Adrenal gland (tissue), 12 donors: ENCODE results near the gene TMEM231. TPM values are rescaled to one million over a fixed set of nuclear protein-coding genes. Genes with fewer than 3 reads are reported as not detected.
A peak's percentile ranks its signal among the peaks of the same experiment; 100 is the strongest.
"Not testable (repeated sequence)": the region's sequence is repeated elsewhere in the genome, so short reads cannot be mapped to it uniquely, and the experiment has no call there.

ENCODE experiments used
- DNase-seq, 7 donors: peaks; one replicate each; pipeline ENCODE4 v3.0.0-alpha.2; 2019 to 2020
- H3K27ac ChIP-seq, 5 donors: fragments of 200-600 bp; sonication (generic) in 4 of 5; 1 replicate in 3 of 5; 2 replicates in 2 of 5; pipeline versions ENCODE4 v1.5.1 to v1.8.0; 2016 to 2020; ENCODE audit warnings: mild to moderate bottlenecking in 1 of 5
- H3K27me3 ChIP-seq: fragments of 200-600 bp; 2 replicates; pipeline ENCODE4 v1.8.0; 2021
- H3K36me3 ChIP-seq, 2 donors: fragments of 200-600 bp; replicated peaks in 1 of 2; 1 replicate in 1 of 2; 2 replicates in 1 of 2; pipeline versions ENCODE4 v1.5.1 to v1.8.0; 2018 to 2022
- H3K4me1 ChIP-seq, 2 donors: fragments of 200-600 bp; replicated peaks in 1 of 2; 1 replicate in 1 of 2; 2 replicates in 1 of 2; pipeline versions ENCODE4 v1.5.1 to v1.8.0; 2018 to 2021
- H3K4me3 ChIP-seq, 4 donors: fragments of 200-600 bp; sonication (generic) in 3 of 4; one replicate each; pipeline ENCODE4 v1.5.1; 2016 to 2018
- H3K9me3 ChIP-seq, 3 donors: fragments of 200-600 bp; sonication (generic) in 1 of 3; replicated peaks in 1 of 3; 1 replicate in 2 of 3; 2 replicates in 1 of 3; pipeline versions ENCODE4 v1.5.1 to v1.8.0; 2016 to 2021
- CTCF ChIP-seq, 6 experiments: fragments of 450-650 bp in 4 of 6; fragments of 200-600 bp in 2 of 6; sonication (generic) in 1 of 6; IDR thresholded peaks; 1 replicate in 5 of 6; 2 replicates in 1 of 6; pipeline versions ENCODE4 v1.5.1 to v1.8.0; 2016 to 2021; ENCODE audit warnings: antibody characterized with exemption in 6 of 6, mild to moderate bottlenecking in 2 of 6, moderate library complexity in 1 of 6
- POLR2A ChIP-seq, 2 donors: fragments of 450-650 bp; IDR thresholded peaks; one replicate each; pipeline ENCODE4 v1.6.1; 2017; ENCODE audit warnings: antibody characterized with exemption in 2 of 2, mild to moderate bottlenecking in 2 of 2, moderate library complexity in 1 of 2
- WGBS, 4 donors: extraction: QIAGEN DNeasy Blood & Tissue Kit in 2 of 4; methylation state at CpG; one replicate each; pipeline versions ENCODE4 v1.1.5 to v1.1.7; 2013 to 2017; 5-methylcytosine and 5-hydroxymethylcytosine counted together
- intact Hi-C, 2 donors: fragments of 100-400 bp; cut with DNase I; formaldehyde crosslinking; loops; one replicate each; pipeline versions ENCODE4 v1.14.1 to v1.15.0; 2022 to 2023
- polyA plus RNA-seq, 3 donors: library from polyadenylated mRNA; stranded (reverse); fragments of 200-250 nt in 2 of 3; fragments of 350-450 nt in 1 of 3; fragmentation: Illumina TruSeq in 1 of 3; extraction: RNeasy Lipid Tissue Mini Kit (QIAGEN cat#74804) in 1 of 3; gene quantifications; one replicate each; pipeline ENCODE4 v1.2.3, GENCODE V29; 2013 to 2014
- total RNA-seq, 9 donors: library from RNA; depleted of rRNA in 4 of 9; stranded (reverse); fragments of >200 nt in 4 of 9; fragments of 120-200 nt in 1 of 9; fragmentation: NEBNext Ultra II Directional in 1 of 9; extraction: Animal tissue kit (Norgen Biotek cat#: 25700) in 1 of 9; gene quantifications; one replicate each; pipeline versions ENCODE4 v1.1.0 to v1.2.4, GENCODE V29; 2013 to 2023
- donor health status: healthy with polysubstance abuse.
- donor health status: Bipolar disorder and iron deficiency.
- donor health status: DM: yes; HTN: yes; CAD: no.
- donor health status: DM: no; HTN: no; CAD: no.
- donor health status: DM: no; HTN: no; CAD: no.
- donor health status: DM: yes; HTN: yes; CAD: no.

The TMEM231 gene
- total and polyA plus RNA-seq, 12 donors = 2.8 to 13.4 (median 7.9) TPM

- Histone ChIP-seq H3K9me3 (no peaks in the 10 kb centered on the region), H3K4me1 (peaks cover 14 to 25% of the 10 kb centered on the region in 2 donors), H3K27me3 (no peaks in the 10 kb centered on the region), H3K27ac (no peak overlapping the region), H3K36me3 (no peaks in the 10 kb centered on the region), H3K4me3 (no peak overlapping the region)
- intact Hi-C loops = no loop called here
- TF ChIP-seq CTCF (IDR thresholded peaks at IDR 0.05) (no peak), POLR2A (IDR thresholded peaks at IDR 0.05) (no peak)
- no peak for DNase-seq
- 68 to 76% (median 72%) methylated on average over 5 of the region's 5 CpGs for WGBS, 4 donors
These were observed 54.7 kb downstream of the TMEM231 start for GRCh38 chr16:75501359-75501758.

- H3K4me3 ChIP-seq, H3K27me3 ChIP-seq, H3K9me3 ChIP-seq, intact Hi-C loops, H3K36me3 ChIP-seq: not testable (repeated sequence)
- peaks cover 14 to 37% of the 10 kb centered on the region in 2 donors for H3K4me1 ChIP-seq
- DNase-seq = peak; percentile 57 to 91 (median 83)
- H3K27ac ChIP-seq = peak overlapping the region; percentile 65 to 86 (median 74)
- WGBS, 4 donors = 19 to 45% (median 32%) methylated on average over 6 to 11 of the region's 13 CpGs
These were observed 57.3 kb downstream of the TMEM231 start for GRCh38 chr16:75498605-75499322.

GRCh38 chr16:75497558-75497957, 58.5 kb downstream of the TMEM231 start:
- DNase-seq = peak; percentile 68 to 83 (median 78)
- intact Hi-C loops = no loop called here
- Histone ChIP-seq H3K4me1 (peaks cover 14 to 30% of the 10 kb centered on the region in 2 donors), H3K27ac (peak overlapping the region; percentile 32 to 86 (median 74)), H3K36me3 (no peaks in the 10 kb centered on the region), H3K27me3 (no peaks in the 10 kb centered on the region), H3K9me3 (no peaks in the 10 kb centered on the region), H3K4me3 (no peak overlapping the region)
- TF ChIP-seq POLR2A (IDR thresholded peaks at IDR 0.05) = no peak
- TF ChIP-seq CTCF (IDR thresholded peaks at IDR 0.05) = no peak
- 32 to 63% (median 43%) methylated on average over 4 of the region's 4 CpGs for WGBS, 4 donors

- WGBS, 4 donors = 3 to 10% (median 4%) methylated on average over 14 to 43 of the region's 43 CpGs
- Histone ChIP-seq H3K27me3 (no peaks in the 10 kb centered on the region), H3K9me3 (no peaks in the 10 kb centered on the region), H3K36me3 (no peaks in the 10 kb centered on the region), H3K4me1 (peaks cover 20 to 41% of the 10 kb centered on the region in 2 donors), H3K4me3 (peak within 1 kb of the TSS; percentile 21 to 57 (median 46)), H3K27ac (peak within 1 kb of the TSS in 4 of 5 donors; percentile 23 to 65 (median 46))
- intact Hi-C loops = no loop called here
- peak in 6 of 7 donors; percentile 48 to 77 (median 59) for DNase-seq
- TF ChIP-seq CTCF (IDR thresholded peaks at IDR 0.05) = no peak
- TF ChIP-seq POLR2A (IDR thresholded peaks at IDR 0.05) = peak in 1 of 2 donors; percentile 75
These were observed 60.9 kb downstream of the TMEM231 start, which contains the start of gene CHST6 for GRCh38 chr16:75495076-75495674. Gene CHST6 (minus strand): TSS chr16:75495441. CDS start chr16:75479828, 15,613 bp downstream.
